Measurements from ENCODE around the gene SWAP70. TPM values are rescaled to one million over a fixed set of nuclear protein-coding genes. Genes with fewer than 3 reads are reported as not detected.

The SWAP70 gene
- total and polyA plus RNA-seq, 2 of the 8 experiments (the other 6 are each of a cell fraction or from before 2014, with no cell fraction given), result 14.8 to 37.5 TPM

DNA sequence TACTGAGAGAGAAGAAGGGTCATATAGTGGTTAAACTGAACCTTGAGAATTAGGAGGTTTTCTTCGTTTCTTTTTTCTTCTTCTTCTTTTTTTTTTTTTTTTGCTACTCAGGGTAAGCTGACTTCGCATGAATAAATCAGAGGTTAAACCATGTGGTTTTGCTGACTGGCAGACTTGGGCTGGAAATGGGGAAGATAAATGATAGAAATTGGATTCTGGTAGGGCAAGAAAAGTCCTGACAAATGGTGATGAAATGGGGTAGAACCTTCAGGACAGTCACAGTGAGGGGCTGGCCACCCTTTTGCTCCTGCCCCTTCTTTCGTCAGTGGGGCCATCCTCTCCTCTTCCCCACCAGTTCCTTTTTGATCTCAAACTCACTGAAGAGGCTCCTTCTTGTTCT is 1.6 kb upstream of the SWAP70 start:
- Histone ChIP-seq H3K4me2 (ENCODE audit: insufficient read depth in 1 of 2, low read depth in 2 of 2, low read length in 2 of 2) (no peak overlapping the region), H3K27ac (ENCODE audit: low read depth, low read length) (no peak overlapping the region), H2BK12ac (ENCODE audit: low read depth, low read length) (no peak overlapping the region), H3K56ac (replicated peaks; ENCODE audit: insufficient read length, low read depth, low read length) (no peak overlapping the region), H3K79me1 (ENCODE audit: low read depth, low read length) (no peaks in the 10 kb centered on the region; the same call in 1 of the 2 replicates), H3K9me3 (ENCODE audit: insufficient read depth in 2 of 2, low read depth in 1 of 2, low read length in 1 of 2) (no peaks in the 10 kb centered on the region), H4K91ac (replicated peaks; ENCODE audit: insufficient read length, low read length) (no peak overlapping the region), H3K79me2 (ENCODE audit: control insufficient read depth in 1 of 2, insufficient read depth in 2 of 2, low read length in 2 of 2) (peaks cover 0 to 27% of the 10 kb centered on the region in 2 experiments; a peak in 3 of 4 replicates), H3K14ac (ENCODE audit: insufficient read length) (no peak overlapping the region), H2BK15ac (ENCODE audit: low read length) (no peak overlapping the region), H4K5ac (ENCODE audit: insufficient read length, low read depth, low read length) (no peak overlapping the region), H3K4me3 (ENCODE audit: extremely low read depth in 1 of 4, insufficient read depth in 2 of 4, low read depth in 3 of 4, low read length in 4 of 4) (no peak overlapping the region), H2AK5ac (ENCODE audit: low read depth, low read length) (no peak overlapping the region), H3K9ac (replicated peaks in 1 of 4; ENCODE audit: extremely low read depth in 1 of 4, low read depth in 3 of 4, low read length in 3 of 4) (no peak overlapping the region), H2BK120ac (replicated peaks; ENCODE audit: low read depth, low read length) (no peak overlapping the region), H4K20me1 (replicated peaks in 1 of 2; ENCODE audit: control insufficient read depth in 1 of 2, insufficient read depth in 2 of 2, low read length in 2 of 2) (peaks cover 0 to 2% of the 10 kb centered on the region in 2 experiments), H3K4me1 (replicated peaks in 1 of 4; ENCODE audit: control insufficient read depth in 3 of 4, insufficient read depth in 4 of 4, low read length in 3 of 4) (no peaks in the 10 kb centered on the region; a peak in 2 of 7 replicates), H2BK5ac (ENCODE audit: low read depth, low read length) (no peak overlapping the region), H2AFZ (ENCODE audit: low read length) (no peak overlapping the region), H3K27me3 (replicated peaks in 1 of 4; ENCODE audit: control insufficient read depth in 3 of 4, extremely low read depth in 1 of 4, insufficient read depth in 3 of 4, low read length in 3 of 4) (no peaks in the 10 kb centered on the region), H3K4ac (replicated peaks; ENCODE audit: insufficient read length, low read depth, low read length) (no peak overlapping the region), H2BK20ac (ENCODE audit: low read length) (no peak overlapping the region), H3K23me2 (ENCODE audit: low read depth, low read length) (peaks cover 13% of the 10 kb centered on the region), H3K18ac (ENCODE audit: extremely low read depth, low read length) (no peak overlapping the region), H4K8ac (ENCODE audit: extremely low read depth, insufficient read depth, low read length) (no peak overlapping the region), H3K36me3 (ENCODE audit: control insufficient read depth in 2 of 4, insufficient read depth in 4 of 4, low read length in 3 of 4) (no peaks in the 10 kb centered on the region; a peak in 2 of 8 replicates), H3K23ac (ENCODE audit: insufficient read length) (no peak overlapping the region)
- no peak for DNase-seq (ENCODE audit: low read depth in 1 of 2, low spot score in 2 of 2)
- POLR2A ChIA-PET (ENCODE audit: partially characterized antibody), result no interaction called here
- 94% methylated on average over 2 of the region's 3 CpGs; no CpG with 5 or more reads in 1 of the 2 experiments for WGBS, 2 experiments (ENCODE audit: extremely low coverage in 1 of 2, insufficient coverage in 1 of 2, insufficient read length in 1 of 2, insufficient replicate concordance in 2 of 2, low coverage in 1 of 2, low lambda C conversion rate in 2 of 2, missing lambda C conversion rate in 1 of 2)
- FAIRE-seq, result no peak
- CTCF ChIA-PET (ENCODE audit: partially characterized antibody), result no interaction called here
- no peak for TF ChIP-seq HDAC6 (IDR thresholded peaks at IDR 0.05; ENCODE audit: low read depth, low read length)
- TF ChIP-seq POU5F1 (IDR thresholded peaks at IDR 0.05; ENCODE audit: low read depth, low read length), result no peak
- no peak for TF ChIP-seq ASH2L (IDR thresholded peaks at IDR 0.05; ENCODE audit: low read length)
